Measurements from ENCODE around the gene LDHAL6B.

- no peak for TF ChIP-seq CTCF (IDR thresholded peaks at IDR 0.05)
- TF ChIP-seq POLR2A (IDR thresholded peaks at IDR 0.05): no peak
Observed at GRCh38 chr15:59230531-59231055, 23.9 kb downstream of the LDHAL6B start.

Measured in body of pancreas (tissue), 4 donors.